Activated CD4-positive, alpha-beta T cell treated with anti-CD3 and anti-CD28 coated beads for 24 hours (primary cell): ENCODE measurements around the gene OPRL1.

Experiments used
- DNase-seq, 2 donors: peaks; one replicate each; pipeline ENCODE4 v3.0.0-alpha.2; 2020; ENCODE audit warnings: low read depth in 2 of 2

OPRL1 gene

DNA sequence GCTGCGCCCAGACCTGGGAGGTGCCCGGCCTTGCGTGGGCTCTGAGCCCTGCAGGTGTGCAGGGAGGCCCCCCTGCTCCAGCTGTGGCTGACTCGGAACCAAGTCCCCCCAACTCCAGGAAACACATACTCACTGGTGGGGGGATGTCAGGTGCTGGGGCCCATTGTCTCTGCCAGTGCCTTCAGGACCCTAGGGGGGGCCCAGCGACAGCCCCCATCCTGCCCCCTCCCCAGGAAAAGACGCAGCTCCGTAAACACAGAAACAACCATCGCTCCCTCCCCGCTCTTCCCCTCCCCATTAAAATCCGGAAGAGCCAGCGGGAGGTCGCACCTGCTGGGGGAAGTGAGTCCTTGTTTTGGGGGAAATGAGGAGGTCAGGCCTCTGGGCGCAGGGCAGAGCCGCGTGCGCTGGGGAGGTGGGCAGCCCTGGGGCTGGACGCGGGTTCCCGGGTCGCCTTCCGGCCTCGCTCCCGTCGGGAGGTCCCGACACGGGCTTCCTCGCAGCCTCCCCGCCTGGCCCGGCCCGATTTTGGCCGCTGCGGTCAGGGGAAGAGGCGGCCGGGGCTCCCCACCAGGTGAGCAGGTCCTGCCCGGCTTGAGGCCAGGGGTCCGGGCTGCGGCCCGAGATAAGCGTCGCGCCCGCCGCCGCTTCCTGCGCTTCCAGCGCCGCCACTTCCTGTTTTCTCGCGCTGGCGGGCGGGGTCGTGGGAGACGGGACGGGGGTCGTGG is 37.7 kb upstream of the OPRL1 start:
- no peak for DNase-seq

DNA sequence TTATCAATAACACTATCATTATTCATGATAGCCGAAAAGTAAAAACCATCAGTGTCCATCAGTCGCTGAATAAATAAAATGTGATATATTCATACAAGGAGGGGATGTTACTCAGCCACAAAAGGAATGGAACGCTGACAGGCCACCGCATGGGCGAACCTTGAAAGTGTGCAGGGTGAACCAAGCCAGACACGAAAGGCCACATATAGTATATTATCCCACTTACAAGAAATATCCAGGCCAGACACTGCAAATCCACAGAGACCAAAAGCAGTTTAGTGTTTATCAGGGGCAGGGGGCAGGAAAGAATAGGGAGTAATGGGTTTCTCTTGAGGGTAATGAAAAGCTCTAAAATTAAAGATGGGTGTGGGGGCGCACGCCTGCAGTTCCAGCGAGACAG is 36.1 kb upstream of the OPRL1 start:
- DNase-seq: no peak

DNA sequence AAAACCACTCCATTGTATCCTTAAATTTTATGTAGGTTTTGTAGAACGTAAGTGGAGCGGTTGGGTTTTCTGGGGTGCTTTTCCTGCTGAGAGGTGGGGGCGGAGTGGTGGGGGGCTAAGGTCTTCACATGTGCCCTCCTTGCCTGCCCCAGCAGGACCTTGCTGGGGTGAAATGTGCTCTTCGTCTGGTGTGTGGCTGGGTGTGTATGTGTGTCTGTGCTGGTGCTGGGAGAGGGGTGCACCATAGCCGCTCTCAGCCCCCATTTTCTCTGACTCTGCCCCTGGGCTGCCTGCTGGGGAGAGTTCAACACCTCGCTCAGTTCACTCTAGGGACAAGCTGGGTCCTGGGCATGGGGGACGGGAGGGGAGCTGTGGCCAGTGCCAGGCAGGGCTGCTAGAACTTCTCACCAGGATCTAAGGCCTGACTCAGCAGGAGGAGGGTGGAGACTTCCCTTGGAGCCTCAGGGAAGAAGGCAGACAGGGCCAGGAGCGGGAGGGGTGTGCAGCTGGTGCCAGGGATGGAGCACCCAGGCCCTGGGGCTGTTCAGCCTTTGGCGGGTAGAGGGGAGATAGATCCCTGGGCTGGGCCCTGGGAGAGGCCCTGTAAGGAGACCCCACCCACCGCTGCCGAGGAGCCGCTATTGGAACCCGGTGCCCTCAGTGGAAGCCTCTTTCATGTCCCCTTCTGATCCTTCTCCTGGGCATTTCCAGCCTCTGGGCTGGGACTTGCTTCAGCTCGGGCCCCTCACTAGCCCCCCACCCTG is 35.2 kb upstream of the OPRL1 start:
- no peak for DNase-seq

DNA sequence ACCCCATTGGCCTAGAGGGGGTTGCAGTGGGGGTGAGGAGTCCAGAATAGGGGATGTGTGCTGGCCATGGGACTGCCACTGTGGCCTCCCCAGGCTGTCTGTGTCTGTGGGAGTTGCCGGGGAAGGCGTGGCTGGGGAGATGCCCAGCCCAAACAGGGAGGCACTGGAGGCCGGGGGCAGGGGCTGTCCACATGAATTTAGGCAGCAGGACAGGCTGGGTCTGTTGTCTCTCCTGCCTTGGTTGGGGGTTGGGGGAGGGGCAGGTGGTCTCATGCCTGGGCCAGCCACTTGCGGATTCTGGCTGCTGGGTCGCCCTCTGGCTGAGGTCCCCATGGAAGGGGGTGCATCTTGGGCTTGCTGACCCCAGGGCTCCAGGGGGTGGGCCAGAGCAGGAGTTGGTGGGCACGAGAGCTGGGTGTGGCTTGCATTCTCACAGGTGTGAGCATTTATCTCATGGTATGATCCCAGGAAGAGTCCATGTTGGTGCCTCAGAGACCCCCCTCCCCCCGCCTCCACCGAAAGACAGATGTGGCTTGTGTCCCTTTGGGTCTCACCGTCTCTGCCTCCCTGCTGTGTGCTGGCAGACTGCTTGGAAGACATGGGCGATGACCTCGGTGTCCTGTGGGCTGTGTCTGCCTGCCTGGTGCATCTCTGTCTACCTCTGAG is 34.4 kb upstream of the OPRL1 start:
- no peak for DNase-seq

DNA sequence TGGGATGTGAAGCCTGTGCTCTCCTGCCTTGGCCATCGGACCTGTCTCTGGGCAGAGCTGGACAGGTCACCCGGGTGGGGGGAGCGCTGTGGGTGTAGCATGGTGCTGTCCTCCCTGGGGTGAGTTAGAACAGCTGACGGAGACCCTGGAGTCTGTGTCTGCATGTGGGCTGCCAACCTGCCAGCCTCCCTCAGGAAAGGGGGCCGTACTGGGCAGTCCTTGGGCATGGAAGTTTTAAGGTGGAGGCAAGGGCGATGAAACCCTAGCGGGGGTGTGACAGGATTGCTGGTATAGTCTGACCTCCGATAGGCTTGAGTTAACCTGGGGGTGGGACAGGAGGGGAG is 32.9 kb upstream of the OPRL1 start:
- no peak for DNase-seq

DNA sequence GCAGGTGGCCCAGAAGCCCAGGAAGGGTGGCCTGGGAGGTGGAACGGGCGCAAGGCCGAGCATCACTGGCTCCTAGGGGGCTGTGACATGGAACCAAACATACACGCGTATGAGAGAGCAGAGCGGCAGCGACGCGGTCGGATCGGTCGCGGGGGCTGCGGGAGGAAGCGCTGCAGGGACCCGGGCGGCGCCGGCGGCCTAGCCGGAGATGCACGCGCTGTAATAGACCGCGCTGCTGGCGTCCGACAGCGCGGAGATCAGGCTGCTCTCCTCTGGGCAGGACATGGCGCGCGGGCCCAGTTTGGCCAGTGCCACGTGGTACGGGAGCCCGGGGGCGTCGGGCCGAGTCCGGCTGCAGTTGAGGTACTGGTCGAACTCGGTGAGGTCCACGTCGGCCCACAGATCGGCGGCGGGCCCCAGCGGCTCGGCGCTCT is 31.9 kb upstream of the OPRL1 start:
- no peak for DNase-seq

DNA sequence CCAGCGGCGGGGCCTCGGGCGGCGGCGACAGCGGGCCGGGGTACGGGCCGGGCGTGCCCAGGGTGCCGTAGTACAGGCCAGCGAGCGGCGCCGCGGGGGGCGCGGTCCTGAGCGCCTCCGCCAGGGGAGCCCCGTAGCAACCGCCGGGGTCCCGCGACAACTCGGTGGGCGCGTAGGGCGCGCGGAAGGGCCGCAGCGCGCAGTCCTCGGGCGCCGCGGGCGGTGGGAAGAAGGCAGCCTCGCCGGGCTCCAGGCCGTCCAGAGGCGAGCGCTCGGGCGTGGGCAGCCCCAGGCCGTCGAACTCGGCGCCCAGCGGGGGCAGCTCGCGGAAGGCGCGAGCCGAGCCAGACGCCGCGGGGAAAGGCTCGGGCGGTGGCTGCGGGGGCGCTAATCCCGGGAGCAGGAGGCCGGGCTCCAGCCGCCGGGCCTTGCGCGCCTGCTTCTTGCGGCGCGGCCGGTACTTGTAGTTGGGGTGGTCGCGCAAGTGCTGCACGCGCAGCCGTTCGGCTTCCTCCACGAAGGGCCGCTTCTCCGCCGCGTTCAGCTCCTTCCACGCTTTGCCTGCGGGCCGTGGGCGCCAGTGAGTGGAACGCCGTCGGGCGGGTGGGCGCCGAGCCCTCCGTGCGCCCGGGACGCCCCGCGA is 31.4 kb upstream of the OPRL1 start:
- DNase-seq: no peak

DNA sequence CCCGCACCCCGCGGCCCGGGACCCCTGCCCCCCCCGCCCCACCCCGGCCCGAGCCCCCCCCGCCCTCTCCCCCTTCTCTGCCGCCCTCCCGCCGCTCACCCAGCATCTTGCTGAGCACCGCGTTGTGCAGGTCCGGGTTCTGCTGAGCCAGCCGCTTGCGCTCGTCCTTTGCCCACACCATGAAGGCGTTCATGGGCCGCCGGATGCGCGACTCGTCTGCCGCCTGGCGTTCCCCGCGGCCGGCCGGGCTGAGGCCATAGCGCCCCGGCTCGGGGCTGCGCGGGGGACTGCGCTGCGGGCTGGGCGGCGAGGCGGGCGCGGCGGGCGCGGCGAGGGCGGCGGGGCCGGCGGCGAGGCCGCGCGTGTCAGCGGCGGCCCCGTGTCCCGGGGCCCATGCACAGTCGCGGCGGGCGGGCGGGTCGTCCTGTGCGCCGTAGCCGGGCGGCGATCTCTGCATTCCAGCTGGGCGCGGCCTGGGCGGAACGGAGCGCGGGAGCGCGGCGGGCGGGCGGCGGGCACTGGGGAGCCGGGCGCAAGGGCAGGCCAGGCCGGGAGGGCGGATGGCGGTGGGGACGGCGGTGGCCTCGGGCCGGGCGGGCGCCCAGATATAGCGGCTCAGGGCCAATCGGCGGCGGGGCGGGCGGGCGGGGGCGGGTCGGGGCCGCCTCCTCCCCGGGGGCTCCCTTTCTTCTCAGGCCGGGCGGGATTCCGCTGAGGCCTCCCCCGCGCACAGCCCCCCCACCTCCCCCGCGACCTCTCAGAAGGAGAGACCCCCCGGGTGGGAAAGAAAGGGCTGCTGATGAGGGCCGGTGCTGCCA is 30.6 kb upstream of the OPRL1 start, which contains the start of gene SOX18:
Gene SOX18 (minus strand): TSS at position 580 of the 818 bp plus-strand sequence. CDS start 123 bp downstream, at position 457.
- no peak for DNase-seq

DNA sequence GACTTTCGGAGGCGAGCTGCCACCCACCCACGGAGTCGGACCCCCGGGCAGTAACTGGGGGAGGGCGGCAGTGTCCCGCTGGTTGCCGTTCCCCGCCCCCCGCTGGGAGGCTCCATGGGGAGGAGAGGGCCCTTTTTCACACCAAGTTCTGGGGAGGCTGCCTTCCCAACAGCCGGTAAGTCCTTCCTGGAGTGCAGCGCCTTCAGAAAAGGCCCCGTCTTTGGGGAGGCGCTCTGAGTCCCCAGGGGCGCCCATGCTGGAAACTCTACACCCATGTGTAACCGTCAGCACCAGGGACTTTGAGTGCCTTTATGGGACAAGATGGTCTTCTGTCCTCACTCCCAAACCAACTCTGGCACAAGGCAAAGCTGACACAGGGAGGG is 30.0 kb upstream of the OPRL1 start:
- no peak for DNase-seq

DNA sequence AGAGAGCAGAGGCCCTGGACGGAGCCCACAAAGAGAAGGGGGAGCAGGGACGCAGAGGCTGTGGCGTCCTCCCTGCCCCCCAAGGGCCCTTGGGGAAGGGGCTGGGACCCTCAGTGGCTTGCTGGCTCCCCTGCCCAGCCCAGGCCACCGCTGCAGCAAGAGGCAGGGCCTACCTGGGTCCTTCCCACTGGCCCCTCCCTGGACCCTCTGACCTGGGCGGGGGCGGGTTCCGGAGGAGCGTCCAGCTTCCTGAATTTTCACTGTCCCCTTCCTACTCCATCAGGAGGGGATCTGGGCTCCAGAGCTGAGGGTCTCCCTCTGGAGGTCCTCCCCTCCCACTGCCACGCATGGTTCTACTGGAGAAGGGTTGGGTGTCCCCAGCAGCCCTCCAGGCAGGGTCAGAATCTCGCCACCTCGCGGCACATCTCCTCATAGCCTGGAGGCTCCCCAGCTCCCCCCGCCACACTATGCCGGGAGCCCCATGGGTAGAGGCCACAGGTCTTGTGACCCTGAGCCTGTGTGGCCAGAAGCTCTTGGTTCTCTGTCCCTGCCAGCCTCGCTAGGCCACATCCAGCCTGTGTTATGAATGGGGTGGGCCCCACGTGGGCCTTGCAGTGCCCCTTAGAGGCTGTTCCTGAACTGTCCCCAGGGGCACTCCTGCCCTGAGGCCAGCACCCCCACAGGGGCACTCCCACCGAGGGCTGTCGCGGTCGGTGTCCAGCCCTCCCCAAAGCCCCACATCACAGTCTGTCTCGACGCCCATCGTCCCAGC is 29.4 kb upstream of the OPRL1 start:
- no peak for DNase-seq

DNA sequence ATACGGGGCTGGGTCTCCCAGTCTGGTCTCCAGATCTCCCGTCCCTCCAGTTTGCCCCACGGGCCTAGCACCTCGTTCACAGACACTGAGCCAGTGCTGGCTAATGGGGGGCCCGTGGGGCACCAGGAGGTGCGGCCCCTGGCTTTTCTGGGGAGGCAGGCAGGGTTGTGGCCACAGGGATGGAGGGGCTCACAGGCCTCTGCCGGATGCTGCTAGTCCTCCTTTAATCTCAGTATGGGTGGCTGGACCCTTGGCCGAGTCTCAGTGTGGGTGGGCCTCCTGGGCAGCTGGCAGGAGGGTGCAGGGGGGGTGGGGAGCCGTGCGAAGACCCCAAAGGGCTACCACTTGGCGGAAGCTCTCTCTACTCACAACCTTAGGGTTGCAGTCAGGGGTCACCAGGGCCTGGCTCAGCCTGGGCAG is 28.8 kb upstream of the OPRL1 start:
- DNase-seq: no peak

DNA sequence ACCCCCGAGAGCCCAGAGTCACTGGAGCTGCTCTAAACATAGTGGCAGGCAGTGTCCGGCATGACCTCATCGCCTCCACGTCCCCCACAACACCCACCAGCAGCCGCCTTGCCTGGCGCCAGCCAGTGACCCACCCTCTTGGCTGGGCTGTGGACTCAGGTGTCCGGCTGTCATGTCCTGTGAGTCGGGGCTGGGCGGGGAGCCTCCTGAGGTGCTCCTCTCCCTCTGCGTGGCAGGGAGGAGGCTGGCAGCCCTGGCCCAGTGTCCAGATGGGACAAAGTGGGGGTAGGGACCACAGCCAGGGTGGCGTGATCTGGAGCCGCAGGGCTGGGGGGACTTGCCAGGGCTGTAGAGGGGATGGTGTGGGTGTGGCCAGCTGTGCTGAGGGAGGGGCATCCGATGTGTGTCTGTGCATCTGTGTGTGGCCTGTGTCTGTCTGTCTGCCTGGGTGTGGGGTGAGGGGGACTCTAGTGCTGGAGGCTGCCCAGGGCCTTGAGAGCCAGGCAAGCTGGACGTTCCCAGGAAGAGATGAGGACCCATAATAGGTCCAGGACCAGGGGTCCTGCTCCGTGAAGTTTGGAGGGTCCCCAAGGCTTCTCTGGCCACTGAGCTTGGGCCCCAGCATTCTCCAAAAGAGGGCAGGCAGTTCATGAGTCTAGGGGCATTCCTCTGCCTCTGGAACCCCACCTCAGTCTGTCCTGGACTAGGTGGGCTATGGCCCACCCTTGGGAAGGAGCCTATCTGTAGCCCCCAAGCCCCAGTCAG is 28.1 kb upstream of the OPRL1 start:
- no peak for DNase-seq

DNA sequence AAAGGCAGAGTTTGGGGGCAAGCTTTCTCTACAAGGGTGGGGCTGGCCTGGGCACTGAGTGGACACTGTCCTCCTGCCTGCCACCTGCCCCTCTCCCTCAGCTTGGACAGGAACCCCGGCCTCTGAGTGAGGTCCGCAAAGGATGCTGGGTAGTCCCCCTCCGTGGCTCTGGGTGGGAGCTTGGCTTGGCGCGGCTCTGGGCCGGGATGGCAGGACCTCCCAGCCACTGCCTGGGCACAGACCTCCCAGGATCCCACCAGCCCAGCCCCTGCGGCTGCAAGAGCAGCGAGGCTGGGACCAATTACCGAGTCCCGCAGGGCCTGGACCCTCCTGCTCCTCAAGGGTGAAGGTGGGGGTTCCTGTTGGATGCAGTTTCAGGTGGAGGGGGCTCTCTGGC is 27.6 kb upstream of the OPRL1 start:
- no peak for DNase-seq

DNA sequence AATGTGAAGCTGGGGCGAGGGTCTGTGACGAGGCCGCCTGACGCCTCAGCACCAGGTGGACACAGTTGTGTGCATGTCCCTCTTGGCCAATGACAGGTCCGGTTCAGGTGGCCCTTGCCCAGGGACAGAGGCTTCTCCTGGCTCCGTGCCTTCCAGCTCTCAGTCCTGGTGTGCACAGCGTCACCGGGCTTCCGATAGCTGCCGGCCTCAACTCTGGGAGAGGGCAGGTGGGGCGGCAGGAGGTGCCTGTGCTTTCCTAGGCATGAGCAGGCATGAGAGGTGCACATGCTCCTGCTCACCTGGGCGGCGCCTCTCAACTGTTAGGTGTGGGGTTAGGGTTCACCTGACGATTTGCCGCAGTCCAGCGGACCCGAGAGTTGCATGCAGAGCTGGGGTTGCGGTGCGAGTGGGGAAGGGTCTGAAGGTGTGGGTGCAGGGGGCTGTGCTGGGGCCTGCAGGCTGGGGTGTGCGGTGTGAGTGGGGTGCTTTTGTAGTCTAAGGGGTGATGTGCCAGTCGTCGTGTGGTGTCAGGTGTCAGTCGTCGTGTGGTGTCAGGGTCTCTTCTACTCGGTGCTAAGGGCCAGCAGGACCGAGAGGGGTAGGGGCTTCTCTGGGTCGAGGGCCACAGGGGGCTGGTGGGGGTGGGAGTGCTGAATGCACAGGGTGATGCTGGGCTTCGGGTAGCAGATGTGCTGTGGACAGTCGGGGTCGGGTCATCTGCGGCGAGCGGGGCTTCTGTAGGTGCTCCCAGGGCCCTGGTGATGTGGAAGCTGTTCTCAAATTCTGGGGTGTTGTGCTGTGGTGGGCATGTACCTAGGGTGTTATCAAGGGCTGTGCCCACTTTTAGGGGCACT is 26.7 kb upstream of the OPRL1 start:
- no peak for DNase-seq

DNA sequence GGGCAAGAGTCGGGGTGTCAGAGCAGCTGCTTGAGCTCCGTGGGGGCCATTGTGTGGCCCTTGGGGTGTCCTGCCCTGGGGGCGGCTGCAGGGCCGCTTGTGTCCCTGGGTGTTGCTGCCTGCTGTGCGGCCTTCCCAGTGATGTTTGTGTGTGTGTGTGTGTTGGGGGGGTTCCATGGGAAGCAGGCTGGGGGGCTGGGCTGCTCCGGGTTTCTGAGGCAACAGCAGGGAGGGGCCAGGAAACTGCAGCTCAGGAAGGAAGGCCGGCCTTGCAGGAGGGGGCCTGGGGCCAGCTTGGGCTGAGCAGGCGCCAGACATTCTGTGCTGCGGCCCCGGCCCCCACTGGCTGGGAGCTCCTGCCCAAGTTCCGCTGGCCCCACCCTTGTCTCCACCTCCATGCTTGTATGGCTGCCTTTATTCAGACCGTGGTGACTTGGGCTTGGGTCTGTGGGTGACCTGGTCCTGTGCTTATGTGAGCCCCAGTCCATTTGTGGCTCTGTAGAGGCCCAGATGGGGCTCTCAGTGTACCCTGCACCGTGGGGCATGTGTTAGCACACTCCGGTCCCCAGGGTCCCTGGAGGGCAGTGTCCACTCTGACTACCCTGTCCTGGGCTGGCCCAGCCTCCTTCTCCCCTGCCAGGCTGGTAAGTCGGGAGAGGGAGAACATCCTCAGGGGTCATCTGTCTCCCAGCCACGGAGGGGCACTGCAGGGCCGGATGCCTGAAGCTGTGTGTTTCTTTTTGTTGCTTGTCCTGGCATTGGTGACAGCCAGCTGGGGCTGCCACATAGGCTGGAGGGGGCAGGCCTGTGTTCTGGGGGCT is 25.8 kb upstream of the OPRL1 start:
- DNase-seq: no peak

DNA sequence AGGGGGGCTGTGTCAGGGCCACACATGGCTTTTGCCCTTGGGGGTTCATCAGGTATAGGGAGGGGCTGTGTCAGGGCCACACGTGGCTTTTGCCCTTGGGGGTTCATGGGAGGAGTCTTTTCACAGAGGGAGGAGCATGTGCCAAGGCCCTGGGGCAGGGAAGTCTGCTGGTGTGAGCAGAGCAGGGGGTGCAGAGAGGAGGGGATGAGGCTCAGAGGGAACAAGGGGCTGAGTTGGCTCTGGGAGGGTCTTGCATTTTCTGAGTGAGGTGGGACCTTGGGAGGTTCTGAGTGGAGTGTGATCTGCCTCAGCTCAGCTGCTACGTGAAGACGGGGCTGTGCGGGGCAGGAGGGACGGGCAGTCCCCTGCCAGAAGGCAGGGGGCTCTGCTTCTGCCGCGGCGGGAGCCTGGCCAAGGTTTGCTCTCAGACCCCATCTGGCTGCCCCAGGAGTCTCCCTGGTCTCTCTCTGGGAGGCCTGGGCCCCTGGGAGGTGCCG is 24.4 kb upstream of the OPRL1 start:
- no peak for DNase-seq

DNA sequence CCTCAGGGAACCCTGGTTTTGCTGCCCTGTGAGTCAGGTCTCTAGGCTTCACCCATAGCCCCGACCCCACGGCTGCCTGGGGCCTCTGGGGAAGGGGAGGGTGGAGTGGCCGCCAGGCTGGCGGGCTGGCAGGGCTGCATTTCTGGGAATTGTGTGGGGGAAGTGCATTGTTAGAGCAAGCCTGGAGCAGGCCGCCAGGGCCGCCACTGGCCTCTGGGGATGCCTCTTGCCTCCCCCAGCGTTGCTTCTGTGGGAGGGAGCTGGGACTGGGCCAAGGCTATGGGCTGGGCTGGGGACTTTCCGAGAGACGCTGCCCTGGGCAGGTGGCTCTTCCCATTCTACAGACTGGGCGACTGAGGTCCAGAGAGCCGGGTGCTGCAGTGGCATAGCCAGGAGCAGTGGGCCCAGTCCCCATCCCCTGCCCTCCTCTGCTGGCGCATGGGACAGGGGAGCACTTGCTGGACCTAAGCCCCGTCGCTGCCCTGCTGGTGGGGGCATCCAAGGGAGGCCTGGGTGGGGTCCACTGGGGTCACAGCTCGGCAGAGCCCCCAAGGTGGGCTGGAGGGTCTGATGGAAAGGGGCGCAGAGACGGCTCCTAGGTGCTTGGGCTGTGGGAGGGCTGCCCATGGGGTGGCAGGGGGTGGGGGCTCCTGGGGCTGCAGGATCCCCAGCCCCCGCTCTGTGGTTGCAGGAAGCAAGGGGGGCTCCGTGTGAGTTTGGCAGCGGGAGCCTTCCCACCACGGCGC is 23.8 kb upstream of the OPRL1 start:
- DNase-seq: no peak

DNA sequence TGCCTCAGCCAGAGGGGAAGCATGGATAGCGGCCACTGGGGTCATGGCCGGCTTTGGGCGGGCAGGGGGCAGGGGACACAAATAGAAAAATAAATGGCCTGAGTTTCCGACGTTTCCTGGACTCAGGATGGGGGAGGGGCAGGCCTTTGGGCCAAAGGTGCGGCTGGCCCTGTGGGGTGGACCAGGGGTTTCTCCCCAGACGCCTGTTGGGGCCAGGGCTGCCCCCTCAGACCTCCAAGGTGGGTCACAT is 23.3 kb upstream of the OPRL1 start:
- DNase-seq: no peak
